Gastroesophageal sphincter (tissue), 2 donors: ENCODE measurements around the gene GMIP.

Source experiments
- EP300 ChIP-seq: sonication (generic); formaldehyde crosslinking; IDR thresholded peaks from one replicate; pipeline ENCODE4 v1.6.1; 2017; ENCODE audit warnings: antibody characterized with exemption, mild to moderate bottlenecking
- POLR2A ChIP-seq, 2 donors: fragments of 450-650 bp; IDR thresholded peaks; one replicate each; pipeline ENCODE4 v1.6.1; 2017; ENCODE audit warnings: antibody characterized with exemption in 2 of 2, mild to moderate bottlenecking in 2 of 2, moderate library complexity in 1 of 2

GRCh38 chr19:19630426-19630825 is 13.0 kb downstream of the GMIP start:
- TF ChIP-seq EP300: no peak
- no peak for TF ChIP-seq POLR2A (IDR thresholded peaks at IDR 0.05)
